GM18526 (cell line): ENCODE data around the gene C2CD4C.

Source experiments
- POLR2A ChIP-seq: IDR thresholded peaks from 3 replicates; pipeline ENCODE4 v1.6.1; 2011; ENCODE audit not compliant: insufficient read length; ENCODE audit errors: extremely low read depth

Gene C2CD4C

DNA sequence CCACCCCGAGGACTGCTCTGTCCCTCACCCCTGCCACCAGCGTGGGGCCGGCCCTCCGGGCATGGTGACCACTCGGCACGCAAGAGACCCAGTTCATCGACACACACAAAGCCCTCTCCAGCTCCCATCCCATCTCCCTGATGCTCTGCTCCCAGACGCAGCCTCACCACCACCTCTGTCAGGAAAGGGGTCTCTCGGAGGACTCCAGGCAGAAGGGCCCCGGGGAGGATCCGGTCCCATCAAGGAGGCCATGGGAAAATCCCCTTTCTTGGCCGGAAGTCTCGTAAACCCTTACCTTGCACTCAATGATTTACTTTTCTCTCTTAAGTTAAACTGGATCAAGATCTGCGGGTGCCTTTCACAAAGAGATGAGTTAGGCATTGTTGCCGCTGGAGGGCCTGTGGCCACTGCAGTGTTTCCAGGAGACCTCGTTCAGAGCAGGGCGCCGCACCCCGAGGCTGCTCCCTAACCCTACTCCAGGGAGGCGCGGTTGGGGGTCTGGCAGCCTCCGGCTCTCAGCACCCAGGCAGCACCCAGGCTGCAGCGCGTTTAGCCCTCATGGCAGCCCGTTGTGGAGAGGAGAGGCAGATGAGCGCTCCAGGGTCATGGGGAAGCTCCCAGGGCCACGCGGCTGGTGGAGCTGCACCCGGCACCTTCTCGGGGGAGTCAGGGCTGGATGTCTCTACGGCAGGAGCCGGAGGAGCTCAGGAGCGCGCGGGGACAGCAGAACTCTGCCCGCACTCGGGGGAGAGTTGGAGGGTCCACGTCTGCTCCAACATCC, 31.0 kb downstream of the C2CD4C start:
- TF ChIP-seq POLR2A: no peak

DNA sequence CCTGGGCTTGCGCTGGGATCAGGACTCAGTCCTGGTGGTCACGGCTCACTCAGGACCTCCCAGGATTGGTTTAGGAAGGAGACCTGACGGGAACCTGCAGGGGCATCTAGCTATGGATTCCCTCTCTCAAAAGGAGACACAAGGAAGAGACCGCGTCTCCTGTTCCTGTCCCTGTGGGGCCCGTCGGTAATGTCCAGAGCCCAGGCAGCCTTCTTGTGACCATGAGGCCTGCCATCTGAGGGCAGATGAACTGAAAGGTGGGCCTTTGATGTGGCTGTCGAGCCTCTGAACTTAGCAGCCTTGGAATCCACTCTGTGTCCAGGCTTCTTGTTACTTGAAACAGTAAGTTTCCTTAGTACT, 32.9 kb downstream of the C2CD4C start:
- TF ChIP-seq POLR2A: no peak

DNA sequence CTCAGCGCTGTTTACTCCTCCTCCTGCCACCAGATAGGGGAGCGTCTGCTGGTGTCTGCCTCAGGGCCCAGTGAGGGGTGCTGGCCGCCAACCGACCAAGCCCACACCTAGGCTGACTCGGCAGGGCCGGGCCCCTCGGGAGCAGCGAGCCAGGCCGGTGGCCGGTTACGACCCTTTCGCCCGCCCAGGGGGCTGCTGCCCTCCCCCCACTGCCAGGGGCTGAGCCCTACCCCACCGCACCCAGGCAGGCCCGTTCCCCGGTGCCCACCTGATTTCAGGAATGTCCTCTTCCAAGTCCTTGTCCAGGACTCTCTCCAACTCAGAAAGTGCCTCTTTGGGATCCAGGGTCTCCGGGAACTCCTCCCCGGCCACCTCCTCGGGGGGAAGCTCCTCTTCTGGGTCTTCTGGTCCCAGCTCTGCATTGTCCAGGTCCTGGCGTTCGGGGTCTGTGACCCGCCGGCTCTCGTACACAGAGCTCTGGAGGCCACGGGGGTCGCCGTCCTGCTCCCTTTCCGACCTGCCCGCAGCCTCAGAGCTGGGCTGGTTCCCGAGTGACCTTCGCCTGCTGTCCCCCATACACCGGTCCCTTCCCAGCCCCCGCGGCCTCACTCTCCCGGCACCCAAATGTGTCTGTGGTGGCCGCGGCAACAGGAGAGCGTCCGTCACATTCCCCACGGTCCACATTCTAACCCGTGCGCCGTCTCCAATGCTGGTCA, 33.4 kb downstream of the C2CD4C start:
- no peak for TF ChIP-seq POLR2A

DNA sequence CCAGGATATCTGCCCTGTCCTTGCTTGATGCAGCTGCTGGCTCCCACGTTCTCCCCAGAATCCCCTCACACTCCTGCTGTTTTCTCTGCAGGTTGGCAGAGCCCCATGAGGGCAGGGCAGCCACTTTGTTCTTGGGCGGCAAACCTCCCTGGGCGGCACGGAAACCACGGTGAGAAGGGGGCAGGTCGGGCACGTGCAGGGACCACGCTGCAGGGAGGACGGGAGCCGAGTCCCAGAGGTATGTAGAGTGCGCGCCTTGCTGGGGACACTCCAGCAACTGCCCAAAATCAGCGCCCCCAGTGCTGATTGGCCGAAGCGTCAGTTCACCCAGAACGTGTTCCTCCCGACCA, 34.1 kb downstream of the C2CD4C start:
- no peak for TF ChIP-seq POLR2A

DNA sequence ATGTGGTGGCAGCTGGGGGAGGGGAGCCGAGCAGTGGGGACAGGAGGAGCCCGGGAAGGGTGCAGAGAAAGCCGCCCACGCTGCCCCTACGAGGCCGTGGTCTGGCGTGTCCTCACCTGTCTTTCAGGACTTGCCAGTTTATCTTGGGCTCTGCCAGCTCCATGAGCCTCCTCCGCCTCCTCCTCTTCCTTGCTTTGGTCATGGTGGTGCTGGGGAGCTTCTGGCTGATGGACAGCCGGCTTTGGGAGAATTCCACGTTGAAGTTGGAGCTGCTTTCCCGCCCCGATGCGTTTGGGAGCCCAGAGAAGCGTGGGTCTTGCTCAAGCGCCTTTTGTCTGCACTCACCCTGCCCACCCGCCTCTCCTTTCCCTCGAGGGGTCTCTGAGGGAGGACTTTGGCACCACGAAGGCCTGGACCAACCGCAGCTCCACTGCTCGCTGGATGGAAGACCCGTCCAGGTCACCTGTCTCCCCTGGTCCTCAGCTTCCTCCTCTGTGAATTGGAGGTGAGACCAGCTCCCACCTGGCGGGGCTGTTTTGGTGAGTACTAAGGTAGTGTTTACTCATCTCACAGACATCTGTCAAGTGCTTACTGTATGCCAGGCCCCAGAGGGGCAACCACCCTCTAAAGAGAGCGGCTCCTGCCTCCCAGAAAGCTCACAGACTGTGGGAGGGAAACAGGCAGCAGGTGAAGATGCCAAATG, 34.6 kb downstream of the C2CD4C start:
- no peak for TF ChIP-seq POLR2A

DNA sequence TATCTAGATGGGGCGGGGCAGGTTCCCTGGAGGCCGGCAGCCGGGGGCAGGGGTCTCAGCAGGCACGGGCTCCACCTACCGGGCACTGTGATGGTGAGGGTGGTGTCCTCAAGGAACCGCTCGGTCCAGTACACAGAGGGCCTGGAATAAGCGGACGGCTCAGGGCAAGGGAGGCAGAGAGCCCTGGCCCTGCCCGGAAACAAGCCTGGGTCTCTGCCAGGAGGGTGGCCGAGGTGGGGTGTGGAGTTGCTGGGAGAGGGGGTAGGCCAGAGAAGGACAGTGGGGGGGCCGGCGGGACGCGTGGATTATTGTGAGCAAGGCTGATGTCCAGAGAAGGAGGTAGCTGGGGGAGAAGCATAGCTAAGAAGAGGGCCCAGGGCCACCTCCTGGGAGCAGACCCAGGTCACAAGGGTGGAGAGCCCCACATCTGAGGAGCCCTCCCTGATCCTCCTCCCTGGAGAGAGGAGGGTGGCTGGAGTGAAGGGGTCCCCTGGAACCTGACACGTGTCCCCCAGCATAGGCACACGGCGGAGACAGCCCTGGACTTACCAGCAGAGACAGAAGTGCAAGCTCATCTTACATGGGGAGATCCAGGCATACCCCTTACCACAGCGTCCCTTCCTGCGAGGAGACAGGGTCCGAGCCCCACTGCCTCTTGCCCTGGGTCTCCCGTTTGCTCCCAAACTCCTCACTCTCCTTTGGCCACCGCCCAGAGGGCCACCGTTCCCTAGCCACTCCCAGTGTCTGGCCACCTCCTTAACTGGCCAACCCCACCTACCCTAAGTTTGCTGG, 35.4 kb downstream of the C2CD4C start:
- TF ChIP-seq POLR2A: no peak

DNA sequence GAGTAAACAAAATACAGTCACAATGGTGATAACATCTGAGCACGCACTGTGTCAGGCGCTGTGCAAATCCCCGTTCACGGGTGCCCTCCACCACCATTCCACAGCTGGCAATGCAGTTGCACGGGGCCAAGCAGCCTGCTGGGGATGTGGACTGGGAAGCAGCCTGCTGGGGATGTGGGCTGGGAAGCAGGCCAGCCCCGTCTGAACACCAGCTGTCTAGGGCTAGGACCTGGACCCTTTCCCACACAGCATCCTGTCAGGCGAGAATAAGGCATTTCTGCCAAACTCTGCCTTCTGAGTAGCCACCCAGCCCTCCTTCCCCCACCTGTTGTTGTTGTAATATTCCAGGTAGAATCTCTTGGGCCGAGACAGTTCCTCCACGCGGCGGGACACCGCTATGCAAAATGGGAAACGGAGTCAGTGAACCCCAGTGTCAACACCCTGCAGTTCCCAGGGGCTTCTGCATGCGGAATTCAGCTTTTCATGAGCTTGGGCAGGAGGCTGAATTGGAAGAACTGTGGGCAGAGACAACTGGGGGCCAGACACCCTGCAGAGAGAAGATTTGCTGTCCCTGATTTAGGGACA, 36.5 kb downstream of the C2CD4C start:
- TF ChIP-seq POLR2A: no peak

DNA sequence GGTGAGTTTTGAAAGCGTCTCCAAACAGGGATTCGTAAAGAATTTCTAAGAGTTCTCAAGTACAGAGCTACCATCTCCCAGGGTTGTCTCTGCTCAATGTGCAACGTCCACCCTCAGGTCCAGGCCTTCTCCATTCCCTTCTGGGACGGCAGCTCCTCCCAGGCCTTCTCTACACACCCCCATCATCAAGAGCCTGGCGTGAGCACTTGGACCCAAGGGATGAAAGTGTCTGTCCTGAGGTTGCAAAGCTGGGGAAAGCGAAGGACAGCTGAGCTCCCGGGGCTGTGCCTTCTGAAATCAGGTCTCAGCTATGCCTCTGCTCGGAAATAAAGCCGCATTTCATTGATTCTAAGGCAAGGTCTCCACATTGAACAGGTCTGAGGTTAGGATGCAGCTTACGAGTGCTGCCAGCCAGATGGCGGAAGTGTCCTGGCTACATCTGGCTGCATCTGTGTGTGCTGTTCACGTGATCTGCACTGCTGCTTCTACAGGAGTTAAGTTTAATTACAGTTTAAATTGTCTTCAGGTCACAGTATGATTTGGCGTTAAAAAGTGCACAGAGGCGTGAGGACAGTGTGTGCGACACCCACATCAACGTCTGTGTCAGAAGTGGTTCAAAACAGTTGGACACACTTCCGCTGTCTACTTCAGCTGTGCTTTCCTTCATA, 37.3 kb downstream of the C2CD4C start:
- no peak for TF ChIP-seq POLR2A

DNA sequence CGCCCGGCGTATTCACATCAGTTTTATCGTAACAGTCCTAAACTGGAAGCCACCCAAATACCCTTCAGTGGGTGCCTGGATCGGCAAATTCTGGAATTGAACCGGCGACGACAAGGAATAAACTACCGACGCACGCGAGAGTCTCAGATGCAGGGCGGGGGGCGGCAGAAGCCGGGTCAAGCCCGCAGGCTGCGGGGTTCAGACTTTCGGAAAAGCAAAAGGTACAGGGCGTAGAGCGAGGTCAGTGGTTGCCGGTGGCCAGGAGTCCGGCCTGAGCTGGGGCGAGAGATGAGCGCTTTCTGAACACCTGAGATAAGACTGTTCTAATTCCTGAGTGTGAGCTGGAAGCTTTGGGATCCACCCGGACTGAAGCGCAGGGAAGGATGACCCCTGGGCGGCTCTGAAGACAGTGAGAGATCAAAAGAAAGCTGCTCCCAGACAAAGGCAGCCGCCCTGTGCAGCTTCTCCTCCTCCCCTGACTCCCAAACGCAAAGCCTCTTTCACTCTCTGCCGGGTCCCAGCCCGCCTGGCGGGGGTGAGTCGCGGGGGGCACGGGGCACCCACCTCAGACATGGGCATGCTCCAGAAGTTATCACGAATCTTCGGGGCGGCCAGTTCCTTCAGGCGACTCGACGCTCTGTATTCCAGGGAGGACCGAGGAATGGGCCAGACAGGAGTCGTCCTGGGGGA, 38.2 kb downstream of the C2CD4C start:
- no peak for TF ChIP-seq POLR2A

DNA sequence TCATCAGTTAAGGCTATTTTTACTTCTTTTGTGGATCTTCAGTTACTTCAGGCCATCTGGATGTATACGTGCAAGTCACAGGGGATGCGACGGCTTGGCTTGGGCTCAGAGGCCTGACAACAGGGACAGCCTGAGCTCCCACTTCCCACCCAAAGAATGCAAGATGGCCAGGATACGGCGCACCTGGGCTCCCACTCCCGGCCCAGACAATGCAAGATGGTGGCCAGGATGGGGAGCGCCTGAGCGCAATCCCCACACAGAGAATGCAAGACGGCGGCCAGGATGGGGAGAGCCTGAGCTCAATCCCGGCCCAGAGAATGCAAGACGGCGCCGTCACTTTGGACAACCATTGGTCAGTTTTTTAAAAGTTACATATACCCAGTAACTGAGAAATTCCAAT, 39.1 kb downstream of the C2CD4C start:
- TF ChIP-seq POLR2A: no peak

DNA sequence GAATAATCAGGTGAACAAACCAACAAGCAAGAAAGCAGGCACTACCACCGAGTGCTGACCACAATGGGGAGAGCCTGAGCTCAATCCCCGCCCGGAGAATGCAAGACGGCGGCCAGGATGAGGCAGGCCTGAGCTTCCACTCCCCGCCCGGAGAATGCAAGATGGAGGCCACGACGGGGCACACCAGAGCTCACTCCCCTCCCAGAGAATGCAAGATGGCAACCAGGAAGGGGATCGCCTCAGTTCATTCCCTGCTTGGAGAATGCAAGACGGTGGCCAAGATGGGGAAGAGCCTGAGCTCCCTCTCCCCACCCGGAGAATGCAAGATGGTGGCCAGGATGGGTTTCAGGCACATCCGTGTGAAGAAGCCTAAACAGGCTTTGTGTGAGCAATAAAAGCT, 39.7 kb downstream of the C2CD4C start:
- no peak for TF ChIP-seq POLR2A

DNA sequence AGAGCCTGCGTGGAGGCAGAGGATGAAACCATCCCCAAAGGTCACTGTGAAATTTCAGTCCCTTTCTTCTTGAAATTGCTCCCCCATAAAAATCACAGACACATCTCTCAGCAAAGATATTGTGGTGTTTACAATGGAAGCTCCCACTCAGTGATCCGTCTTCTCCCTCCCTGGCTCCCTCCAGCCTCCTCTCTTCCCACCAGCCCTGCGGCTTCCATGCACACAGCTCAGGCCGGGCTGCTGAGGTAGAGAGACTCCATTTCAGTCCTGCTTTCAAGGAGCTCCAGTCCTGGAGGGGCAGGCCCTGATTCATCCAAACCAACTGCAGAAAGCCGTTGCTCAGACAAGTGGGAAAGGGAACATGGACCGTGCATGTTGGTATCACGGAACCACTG, 40.3 kb downstream of the C2CD4C start:
- no peak for TF ChIP-seq POLR2A

DNA sequence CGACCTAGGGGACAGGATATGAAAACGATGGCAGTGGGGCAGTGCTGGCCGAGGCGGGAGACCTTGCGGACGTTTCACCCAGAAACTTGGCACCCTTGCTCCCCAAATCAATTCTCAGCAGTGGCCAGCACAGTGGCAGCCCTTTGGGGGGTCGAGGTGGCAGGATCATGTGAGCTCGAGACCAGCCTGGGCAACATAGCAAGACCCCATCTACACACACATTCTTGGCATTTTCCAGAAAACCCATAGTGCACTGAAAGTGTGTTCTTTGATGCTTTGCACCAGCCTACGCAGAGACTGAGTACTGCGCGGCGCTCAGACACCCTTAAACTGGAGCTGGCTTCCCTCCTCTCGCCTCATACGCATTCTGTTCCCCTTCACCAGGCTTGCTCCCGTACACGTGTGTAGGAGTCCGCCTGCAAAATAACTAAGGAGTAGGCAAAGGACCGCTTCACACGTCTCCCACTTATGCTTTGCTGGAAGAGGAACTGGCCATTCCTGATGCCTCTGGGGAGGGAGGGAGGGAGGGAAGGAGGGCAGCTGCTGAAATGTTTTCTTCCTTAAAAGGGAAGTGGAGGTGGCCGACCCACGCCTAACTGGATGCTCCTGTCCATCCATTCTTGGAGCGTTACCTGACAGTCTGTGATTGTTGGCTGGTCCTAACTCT, 40.9 kb downstream of the C2CD4C start:
- no peak for TF ChIP-seq POLR2A
